Peyer's patch (tissue), 4 donors: ENCODE results near the gene OR3A2. TPM values are rescaled to one million over a fixed set of nuclear protein-coding genes. Genes with fewer than 3 reads are reported as not detected.

Experiments
- small RNA-seq, 2 donors: library from RNA; depleted of rRNA; stranded (forward); fragments of <200 nt; gene quantifications; one replicate each; pipeline ENCODE3, GENCODE V24; 2016
- total RNA-seq, 4 donors: library from RNA; depleted of rRNA; stranded (reverse); fragments of >200 nt; gene quantifications; one replicate each; pipeline ENCODE4 v1.1.0, GENCODE V29; 2016

OR3A2 gene
- total RNA-seq, 4 donors from 2014 or later, result not detected

Small RNA genes lying within 50 kb of the gene (small RNA-seq; reads per million reads assigned to genes)
- 0 reads per million in 2 donors for gene OR1AC1P

Other genes with a start within 250 kb of the OR3A2 start
- not detected for gene OR1A2, start 188.8 kb downstream of the OR3A2 start, total RNA-seq
- gene OR1A1, start 178.6 kb downstream of the OR3A2 start, total RNA-seq, result not detected
- gene OR3A1, start 87.9 kb downstream of the OR3A2 start, total RNA-seq, result not detected
- not detected for gene OR1E1, start 12.1 kb upstream of the OR3A2 start, total RNA-seq
- gene OR3A3, start 25.1 kb upstream of the OR3A2 start, total RNA-seq, result not detected
- not detected for gene OR1E2, start 47.5 kb upstream of the OR3A2 start, total RNA-seq
- not detected for gene SPATA22, start 85.5 kb upstream of the OR3A2 start, total RNA-seq
- 10 to 100 TPM; 11.4 to 27.7 (median 17.0) TPM for gene ASPA, start 89.7 kb upstream of the OR3A2 start, total RNA-seq
- 10 to 100 TPM in 3 of 4 donors, 1 to 10 TPM in 1; 5.0 to 39.1 (median 16.5) TPM for gene TRPV3, start 171.5 kb upstream of the OR3A2 start, total RNA-seq
- 10 to 100 TPM; 13.2 to 56.8 (median 36.3) TPM for gene TRPV1, start 223.1 kb upstream of the OR3A2 start, total RNA-seq
- 10 to 100 TPM in 3 of 4 donors, 1 to 10 TPM in 1; 5.8 to 83.8 (median 44.9) TPM for gene SHPK, start 249.9 kb upstream of the OR3A2 start, total RNA-seq